Keratinocyte (primary cell): ENCODE measurements around the gene PTBP3. TPM values are rescaled to one million over a fixed set of nuclear protein-coding genes. Genes with fewer than 3 reads are reported as not detected.

Source experiments
- DNase-seq: peaks from one replicate; pipeline ENCODE4 v3.0.0-alpha.2; 2011; ENCODE audit warnings: low read depth, missing footprints, low spot score
- FAIRE-seq: peaks from 2 replicates; lab custom pipeline; 2011; peaks lifted over from hg19 to GRCh38; lab: Jason Lieb, UNC
- H2AFZ ChIP-seq: 2 replicates; pipeline ENCODE4 v1.6.0; 2012; ENCODE audit warnings: low read length, control low read depth, inconsistent platforms; ENCODE audit not compliant: control insufficient read depth
- H3K27ac ChIP-seq: 2 replicates; pipeline ENCODE4 v1.5.1; 2011; ENCODE audit warnings: low read length; ENCODE audit not compliant: control insufficient read depth, insufficient read depth
- H3K27me3 ChIP-seq: 3 replicates; pipeline ENCODE4 v1.6.0; 2011; ENCODE audit warnings: low read length; ENCODE audit not compliant: control insufficient read depth, insufficient read depth; ENCODE audit errors: extremely low read depth
- H3K36me3 ChIP-seq, 2 experiments: 2 replicates in 1 of 2; 3 replicates in 1 of 2; pipeline ENCODE4 v1.5.1; 2011; ENCODE audit warnings: low read length in 2 of 2, mild to moderate bottlenecking in 1 of 2; ENCODE audit not compliant: control insufficient read depth in 2 of 2, insufficient read depth in 2 of 2; ENCODE audit errors: extremely low read depth in 1 of 2
- H3K4me1 ChIP-seq: 3 replicates; pipeline ENCODE4 v1.5.1; 2011; ENCODE audit warnings: low read length; ENCODE audit not compliant: control insufficient read depth, insufficient read depth; ENCODE audit errors: extremely low read depth
- H3K4me2 ChIP-seq: 3 replicates; pipeline ENCODE4 v1.6.0; 2011; ENCODE audit warnings: low read depth, low read length; ENCODE audit not compliant: control insufficient read depth, insufficient read depth; ENCODE audit errors: extremely low read depth
- H3K4me3 ChIP-seq, 3 experiments: fragments of 200-600 bp in 1 of 3; sonication (generic) in 1 of 3; 2 replicates in 2 of 3; 3 replicates in 1 of 3; pipeline ENCODE4 v1.5.1; 2011 to 2016; ENCODE audit warnings: low read length in 3 of 3, mild to moderate bottlenecking in 3 of 3, control low read depth in 2 of 3, inconsistent platforms in 1 of 3, low read depth in 1 of 3, mixed read lengths in 1 of 3, mixed run types in 1 of 3, moderate library complexity in 1 of 3; ENCODE audit not compliant: control insufficient read depth in 2 of 3, insufficient read depth in 2 of 3; ENCODE audit errors: extremely low read depth in 1 of 3
- H3K79me2 ChIP-seq: 2 replicates; pipeline ENCODE4 v1.6.0; 2012; ENCODE audit warnings: low read length; ENCODE audit not compliant: control insufficient read depth, insufficient read depth
- H3K9ac ChIP-seq: 3 replicates; pipeline ENCODE4 v1.6.0; 2011; ENCODE audit warnings: low read length; ENCODE audit not compliant: control insufficient read depth, insufficient read depth; ENCODE audit errors: extremely low read depth
- H3K9me1 ChIP-seq: 3 replicates; pipeline ENCODE4 v1.6.0; 2011; ENCODE audit warnings: low read length; ENCODE audit not compliant: control insufficient read depth, insufficient read depth; ENCODE audit errors: extremely low read depth
- H3K9me3 ChIP-seq: 2 replicates; pipeline ENCODE4 v1.5.1; 2012; ENCODE audit warnings: low read depth, low read length; ENCODE audit not compliant: control insufficient read depth
- H4K20me1 ChIP-seq: 3 replicates; pipeline ENCODE4 v1.6.0; 2011; ENCODE audit warnings: low read length; ENCODE audit not compliant: control insufficient read depth, insufficient read depth; ENCODE audit errors: extremely low read depth
- EZH2 ChIP-seq: IDR thresholded peaks from one replicate; pipeline ENCODE4 v1.6.1; 2012; ENCODE audit warnings: inconsistent platforms, mild to moderate bottlenecking, low read length, moderate library complexity
- dilution Hi-C: fragments of 300-500 bp; cut with MboI; formaldehyde crosslinking; loops from one replicate; pipeline ENCODE4 v1.7.0; 2020; ENCODE audit warnings: low sequenced_read_pairs; ENCODE audit not compliant: extremely low pct_ligation_motif_present
- polyA plus RNA-seq, 5 experiments: library from polyadenylated mRNA; depleted of rRNA in 3 of 5; stranded (reverse) in 3 of 5; stranded (forward) in 1 of 5; unstranded in 1 of 5; fragments of >200 nt; gene quantifications; 1 replicate in 1 of 5; 2 replicates in 3 of 5; 3 replicates in 1 of 5; pipeline versions ENCODE4 v1.2.1 to v1.2.3, GENCODE V29; 2011 to 2012; ENCODE audit warnings: missing spikeins in 2 of 5, low read depth in 1 of 5, low replicate concordance in 1 of 5
- TF ChIP-seq, protein P1 (sequence below), 3 experiments: IDR thresholded peaks in 1 of 3; conservative IDR thresholded peaks in 1 of 3; optimal IDR thresholded peaks in 1 of 3; 2 replicates in 2 of 3; 3 replicates in 1 of 3; pipeline versions ENCODE3 to v1.5.1; 2011; ENCODE audit warnings: low read length in 3 of 3, mild to moderate bottlenecking in 3 of 3, moderate library complexity in 2 of 3, control low read depth in 1 of 3, inconsistent platforms in 1 of 3; ENCODE audit not compliant: insufficient read depth in 2 of 3; ENCODE audit errors: extremely low read depth in 1 of 3

The PTBP3 gene
- polyA plus RNA-seq, 1 donor (not counting 4 experiments of a cell fraction or from before 2014, with no cell fraction given) = 51.0 TPM

DNA sequence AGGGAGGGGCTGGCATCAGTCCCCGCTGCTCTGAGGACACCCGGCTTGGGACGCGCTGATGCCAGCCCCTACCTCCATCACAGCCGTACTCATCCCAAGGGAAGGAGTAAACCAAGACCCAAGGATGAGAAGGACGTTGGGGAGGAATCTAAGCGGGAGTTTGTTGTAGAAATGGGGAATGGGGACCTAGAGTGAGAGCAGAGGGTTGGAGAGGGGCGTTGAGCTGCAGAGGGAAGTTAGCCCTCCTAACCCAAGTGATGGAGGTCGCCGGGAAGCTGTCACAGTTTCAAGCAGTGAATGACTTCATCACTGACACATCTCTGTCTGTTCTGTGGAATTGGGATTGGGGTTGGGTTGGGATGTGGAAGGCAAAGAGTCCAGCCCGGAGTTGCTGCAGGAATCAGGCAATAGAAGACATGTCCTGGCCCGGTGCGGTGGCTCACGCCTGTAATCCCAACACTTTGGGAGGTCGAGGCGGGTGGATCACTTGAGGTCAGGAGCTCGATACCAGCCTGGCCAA lies 157.6 kb downstream of the PTBP3 start:
- H4K20me1 ChIP-seq = no peaks in the 10 kb centered on the region
- DNase-seq (no peak), FAIRE-seq (no peak)
- no peak for TF ChIP-seq EZH2
- TF ChIP-seq, protein P1, sequence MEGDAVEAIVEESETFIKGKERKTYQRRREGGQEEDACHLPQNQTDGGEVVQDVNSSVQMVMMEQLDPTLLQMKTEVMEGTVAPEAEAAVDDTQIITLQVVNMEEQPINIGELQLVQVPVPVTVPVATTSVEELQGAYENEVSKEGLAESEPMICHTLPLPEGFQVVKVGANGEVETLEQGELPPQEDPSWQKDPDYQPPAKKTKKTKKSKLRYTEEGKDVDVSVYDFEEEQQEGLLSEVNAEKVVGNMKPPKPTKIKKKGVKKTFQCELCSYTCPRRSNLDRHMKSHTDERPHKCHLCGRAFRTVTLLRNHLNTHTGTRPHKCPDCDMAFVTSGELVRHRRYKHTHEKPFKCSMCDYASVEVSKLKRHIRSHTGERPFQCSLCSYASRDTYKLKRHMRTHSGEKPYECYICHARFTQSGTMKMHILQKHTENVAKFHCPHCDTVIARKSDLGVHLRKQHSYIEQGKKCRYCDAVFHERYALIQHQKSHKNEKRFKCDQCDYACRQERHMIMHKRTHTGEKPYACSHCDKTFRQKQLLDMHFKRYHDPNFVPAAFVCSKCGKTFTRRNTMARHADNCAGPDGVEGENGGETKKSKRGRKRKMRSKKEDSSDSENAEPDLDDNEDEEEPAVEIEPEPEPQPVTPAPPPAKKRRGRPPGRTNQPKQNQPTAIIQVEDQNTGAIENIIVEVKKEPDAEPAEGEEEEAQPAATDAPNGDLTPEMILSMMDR (optimal IDR thresholded peaks at IDR 0.05 in 1 of 3, IDR thresholded peaks at IDR 0.05 in 1 of 3, conservative IDR thresholded peaks at IDR 0.05 in 1 of 3; ENCODE audit: extremely low read depth in 1 of 3, insufficient read depth in 2 of 3, low read length in 3 of 3) = no peak
- H3K4me3 ChIP-seq = no peak overlapping the region
- H3K36me3 ChIP-seq = no peaks in the 10 kb centered on the region
- H3K4me1 ChIP-seq = peaks cover 11% of the 10 kb centered on the region
- dilution Hi-C loops = no loop called here
- no peak overlapping the region for H3K9ac ChIP-seq
- H3K9me1 ChIP-seq = no peaks in the 10 kb centered on the region
- no peaks in the 10 kb centered on the region for H3K9me3 ChIP-seq
- no peaks in the 10 kb centered on the region for H3K27me3 ChIP-seq
- no peak overlapping the region for H3K4me2 ChIP-seq
- H3K27ac ChIP-seq = no peak overlapping the region
- no peak overlapping the region for H2AFZ ChIP-seq
- no peaks in the 10 kb centered on the region for H3K79me2 ChIP-seq

DNA sequence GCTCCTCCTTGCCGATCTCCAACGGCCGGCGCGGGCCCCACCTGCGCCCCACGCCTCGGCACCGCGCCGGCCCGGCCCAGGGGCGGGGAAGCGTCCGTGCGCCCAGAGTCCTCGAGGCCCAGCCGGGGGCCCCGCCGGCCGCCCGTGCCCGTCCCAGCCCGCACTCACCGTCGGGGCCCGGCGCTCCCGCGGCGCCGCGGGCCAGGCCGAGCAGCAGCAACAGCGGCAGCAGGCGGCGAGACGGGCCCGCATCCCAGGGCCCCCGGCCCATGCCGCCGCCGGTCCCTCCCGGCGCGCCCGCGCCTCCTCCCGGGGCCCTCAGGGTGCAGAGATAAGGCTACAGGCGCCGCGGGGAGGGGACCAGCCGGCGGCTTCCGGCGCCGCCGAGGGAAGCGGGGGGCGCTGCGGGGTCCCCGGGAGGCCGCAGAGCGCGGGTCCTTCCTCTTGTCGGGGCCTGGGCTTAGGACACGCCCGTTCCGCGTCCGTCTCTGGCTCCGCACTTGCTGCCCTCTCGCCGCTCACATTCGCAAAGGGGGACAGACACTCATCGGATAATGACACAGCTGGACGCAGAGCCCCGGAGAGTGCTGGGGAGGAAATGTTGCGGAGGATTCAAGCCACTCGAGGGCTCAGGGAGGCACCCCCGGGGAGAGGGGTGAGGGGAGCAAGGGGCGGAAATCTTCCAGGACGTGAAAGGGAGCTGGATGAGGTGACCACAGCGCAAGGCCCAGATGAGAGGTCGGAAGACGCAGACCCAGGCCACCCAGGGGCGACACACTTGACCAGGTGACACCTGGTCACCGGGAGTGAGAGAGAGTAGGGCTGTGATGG lies 158.2 kb downstream of the PTBP3 start, which contains the start of gene SUSD1:
Gene SUSD1 (minus strand): TSS at position 333 of the 831 bp plus-strand sequence. CDS start 62 bp downstream, at position 271.
- peak within 1 kb of the TSS; percentile 32 for H3K27ac ChIP-seq
- DNase-seq = no peak
- H3K4me1 ChIP-seq = peaks cover 12% of the 10 kb centered on the region

More for the DNA sequence above, 158.2 kb downstream of the PTBP3 start, which contains the start of gene SUSD1:
- no peaks in the 10 kb centered on the region for H4K20me1 ChIP-seq
- FAIRE-seq = no peak
- H3K4me2 ChIP-seq = peak within 1 kb of the TSS; percentile 72
- H3K27me3 ChIP-seq = no peaks in the 10 kb centered on the region
- H2AFZ ChIP-seq = peak within 1 kb of the TSS; percentile 21
- TF ChIP-seq, protein P1 (optimal IDR thresholded peaks at IDR 0.05 in 1 of 3, IDR thresholded peaks at IDR 0.05 in 1 of 3, conservative IDR thresholded peaks at IDR 0.05 in 1 of 3; ENCODE audit: extremely low read depth in 1 of 3, insufficient read depth in 2 of 3, low read length in 3 of 3) = no peak
- TF ChIP-seq EZH2 = no peak
- H3K9ac ChIP-seq = peak within 1 kb of the TSS; percentile 14
- H3K79me2 ChIP-seq = no peaks in the 10 kb centered on the region
- dilution Hi-C loops = no loop called here
- peak within 1 kb of the TSS; percentile 16 to 49 (median 45) for H3K4me3 ChIP-seq
- H3K36me3 ChIP-seq = no peaks in the 10 kb centered on the region
- H3K9me3 ChIP-seq = no peaks in the 10 kb centered on the region
- no peaks in the 10 kb centered on the region for H3K9me1 ChIP-seq
